PC-9 (cell line): Measurements from ENCODE around the gene CLEC16A. TPM values are rescaled to one million over a fixed set of nuclear protein-coding genes. Genes with fewer than 3 reads are reported as not detected.

ENCODE experiments used
- BruUV-seq: library from RNA; stranded (reverse); fragments of 400-500 nt; replicated peaks from 2 replicates; lab custom pipeline; 2021; lab: Mats Ljungman, UMichigan
- CTCF ChIA-PET: fragments of 300-600 bp; sonication (Branson Sonifier 250); formaldehyde crosslinking; loops from one replicate; lab custom pipeline; 2022; ENCODE audit warnings: antibody characterized with exemption; lab: Charles Lee
- POLR2A ChIA-PET: fragments of 300-600 bp; sonication (Branson Sonifier 250); formaldehyde crosslinking; loops from one replicate; lab custom pipeline; 2022; ENCODE audit warnings: antibody characterized with exemption; ENCODE audit not compliant: unreplicated experiment; lab: Charles Lee
- DNase-seq, 2 experiments: peaks; one replicate each; pipeline versions ENCODE4 v3.0.0 to v3.0.0-alpha.2; 2015 to 2022; ENCODE audit warnings: mixed read lengths in 1 of 2
- H2AFZ ChIP-seq: fragments of 200-600 bp; sonication (generic); 2 replicates; pipeline ENCODE4 v1.8.1; 2017; ENCODE audit warnings: antibody characterized with exemption
- H3F3A ChIP-seq: fragments of 200-600 bp; sonication (generic); 2 replicates; pipeline ENCODE4 v1.8.1; 2017; ENCODE audit warnings: antibody characterized with exemption, mild to moderate bottlenecking, low read depth; ENCODE audit not compliant: insufficient read depth
- H3K27ac ChIP-seq: fragments of 200-600 bp; sonication (generic); 2 replicates; pipeline ENCODE4 v1.6.1; 2016; ENCODE audit warnings: mixed run types
- H3K27me3 ChIP-seq: fragments of 200-600 bp; sonication (generic); 2 replicates; pipeline ENCODE4 v1.6.1; 2016; ENCODE audit warnings: low read depth, mixed run types; ENCODE audit not compliant: insufficient read depth
- H3K36me3 ChIP-seq: fragments of 200-600 bp; sonication (generic); 2 replicates; pipeline ENCODE4 v1.6.1; 2016; ENCODE audit warnings: low read depth, mixed run types
- H3K4me1 ChIP-seq: fragments of 200-600 bp; sonication (generic); replicated peaks from 2 replicates; pipeline ENCODE4 v1.6.1; 2016; ENCODE audit warnings: mixed run types; ENCODE audit not compliant: insufficient read depth
- H3K4me2 ChIP-seq: fragments of 200-600 bp; sonication (generic); 2 replicates; pipeline ENCODE4 v1.6.1; 2017; ENCODE audit warnings: mixed run types
- H3K4me3 ChIP-seq: fragments of 200-600 bp; sonication (generic); 2 replicates; pipeline ENCODE4 v1.6.1; 2016; ENCODE audit warnings: mixed run types
- H3K79me2 ChIP-seq: fragments of 200-600 bp; sonication (generic); 2 replicates; pipeline ENCODE4 v1.6.1; 2017; ENCODE audit warnings: low read depth, mixed run types
- H3K9me2 ChIP-seq: fragments of 200-600 bp; sonication (generic); 2 replicates; pipeline ENCODE4 v1.8.1; 2017; ENCODE audit warnings: mild to moderate bottlenecking; ENCODE audit not compliant: insufficient read depth
- H3K9me3 ChIP-seq: fragments of 200-600 bp; sonication (generic); 2 replicates; pipeline ENCODE4 v1.8.1; 2016; ENCODE audit warnings: low read depth; ENCODE audit not compliant: insufficient read depth
- H4K20me1 ChIP-seq: fragments of 200-600 bp; sonication (generic); 2 replicates; pipeline ENCODE4 v1.8.1; 2017; ENCODE audit not compliant: insufficient read depth
- CTCF ChIP-seq: fragments of 200-600 bp; sonication (generic); conservative IDR thresholded peaks from 2 replicates; pipeline ENCODE4 v1.6.1; 2017; ENCODE audit warnings: mixed run types, antibody characterized with exemption, mild to moderate bottlenecking, moderate library complexity
- EZH2 ChIP-seq: fragments of 200-600 bp; sonication (generic); IDR thresholded peaks from 2 replicates; pipeline ENCODE4 v1.8.0; 2017; ENCODE audit warnings: antibody characterized with exemption, low read depth
- intact Hi-C: fragments of 100-400 bp; cut with micrococcal nuclease; formaldehyde crosslinking; loops from one replicate; pipeline ENCODE4 v1.10.0; 2022; ENCODE audit not compliant: unreplicated experiment
- total RNA-seq: library from RNA; stranded (reverse); gene quantifications from 2 replicates; pipeline ENCODE4 v1.2.3, GENCODE V29; 2021

Gene CLEC16A
- total RNA-seq, 1 experiment from 2014 or later = 34.9 TPM

GRCh38 chr16:11170696-11171447, 226.5 kb downstream of the CLEC16A start:
- ChIA-PET POLR2A (no interaction called here), CTCF (no interaction called here)
- peaks cover 12% of the 10 kb centered on the region for H3F3A ChIP-seq
- no peak overlapping the region for H2AFZ ChIP-seq
- H3K36me3 ChIP-seq = no peaks in the 10 kb centered on the region
- no TSS peak for BruUV-seq
- no peaks in the 10 kb centered on the region for H3K9me2 ChIP-seq
- no peaks in the 10 kb centered on the region for H3K9me3 ChIP-seq
- intact Hi-C loops = no loop called here
- H3K4me1 ChIP-seq = peaks cover 8% of the 10 kb centered on the region
- H4K20me1 ChIP-seq = no peaks in the 10 kb centered on the region
- no peak overlapping the region for H3K4me3 ChIP-seq
- no peak for TF ChIP-seq EZH2
- TF ChIP-seq CTCF = no peak
- peak; percentile 23 to 34 for DNase-seq
- no peaks in the 10 kb centered on the region for H3K27me3 ChIP-seq
- H3K79me2 ChIP-seq = no peaks in the 10 kb centered on the region
- H3K27ac ChIP-seq = no peak overlapping the region
- no peak overlapping the region for H3K4me2 ChIP-seq

- H3F3A ChIP-seq = peaks cover 12% of the 10 kb centered on the region
- BruUV-seq = no TSS peak
- no peaks in the 10 kb centered on the region for H3K9me3 ChIP-seq
- POLR2A ChIA-PET = no interaction called here
- H3K9me2 ChIP-seq = no peaks in the 10 kb centered on the region
- no peak overlapping the region for H3K4me2 ChIP-seq
- H3K27ac ChIP-seq = no peak overlapping the region
- CTCF ChIA-PET = no interaction called here
- no peaks in the 10 kb centered on the region for H3K36me3 ChIP-seq
- no peak for DNase-seq
- TF ChIP-seq EZH2 (no peak), CTCF (no peak)
- no peak overlapping the region for H3K4me3 ChIP-seq
- no peak overlapping the region for H2AFZ ChIP-seq
- H3K79me2 ChIP-seq = no peaks in the 10 kb centered on the region
- intact Hi-C loops = no loop called here
- H3K27me3 ChIP-seq = no peaks in the 10 kb centered on the region
- no peaks in the 10 kb centered on the region for H4K20me1 ChIP-seq
- H3K4me1 ChIP-seq = peaks cover 8% of the 10 kb centered on the region
Measured at GRCh38 chr16:11171448-11171709, 227.0 kb downstream of the CLEC16A start.

- TF ChIP-seq CTCF (no peak), EZH2 (no peak)
- intact Hi-C loops = no loop called here
- H3K9me2 ChIP-seq = no peaks in the 10 kb centered on the region
- peaks cover 8% of the 10 kb centered on the region for H3K4me1 ChIP-seq
- DNase-seq = peak in 1 of 2 experiments; percentile 26
- no peak overlapping the region for H3K4me3 ChIP-seq
- CTCF ChIA-PET = no interaction called here
- peaks cover 12% of the 10 kb centered on the region for H3F3A ChIP-seq
- POLR2A ChIA-PET = no interaction called here
- H3K27me3 ChIP-seq = no peaks in the 10 kb centered on the region
- no peaks in the 10 kb centered on the region for H4K20me1 ChIP-seq
- H2AFZ ChIP-seq = no peak overlapping the region
- BruUV-seq = no TSS peak
- no peak overlapping the region for H3K27ac ChIP-seq
- H3K79me2 ChIP-seq = no peaks in the 10 kb centered on the region
- no peak overlapping the region for H3K4me2 ChIP-seq
- no peaks in the 10 kb centered on the region for H3K36me3 ChIP-seq
- no peaks in the 10 kb centered on the region for H3K9me3 ChIP-seq
Measured at GRCh38 chr16:11171757-11172299, 227.5 kb downstream of the CLEC16A start.
